KG1 (cell line): ENCODE results near the gene SPTLC3.

Experiments used
- DNase-seq: peaks from one replicate; lab custom pipeline; 2025; lab: John Stamatoyannopoulos, UW

The SPTLC3 gene

DNA sequence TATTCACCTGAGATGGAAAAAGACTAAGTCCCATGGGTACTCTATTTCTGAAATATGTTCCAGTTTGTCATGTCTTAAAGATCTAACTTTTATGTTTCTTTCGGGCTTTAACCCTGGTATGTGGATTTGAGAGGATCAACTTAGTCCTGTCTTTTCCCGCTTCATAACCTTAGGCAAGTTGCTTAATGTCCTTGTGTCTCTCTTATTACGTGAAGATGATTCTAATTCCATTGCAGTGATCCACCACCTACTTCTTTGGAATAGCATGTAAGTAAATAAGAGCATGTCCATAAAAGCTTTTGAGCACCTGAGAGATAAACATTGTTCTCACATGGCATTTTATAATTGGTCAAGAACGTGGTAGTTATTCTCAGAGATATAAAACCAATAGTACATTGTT lies 23.0 kb downstream of the SPTLC3 start:
- no peak for DNase-seq

DNA sequence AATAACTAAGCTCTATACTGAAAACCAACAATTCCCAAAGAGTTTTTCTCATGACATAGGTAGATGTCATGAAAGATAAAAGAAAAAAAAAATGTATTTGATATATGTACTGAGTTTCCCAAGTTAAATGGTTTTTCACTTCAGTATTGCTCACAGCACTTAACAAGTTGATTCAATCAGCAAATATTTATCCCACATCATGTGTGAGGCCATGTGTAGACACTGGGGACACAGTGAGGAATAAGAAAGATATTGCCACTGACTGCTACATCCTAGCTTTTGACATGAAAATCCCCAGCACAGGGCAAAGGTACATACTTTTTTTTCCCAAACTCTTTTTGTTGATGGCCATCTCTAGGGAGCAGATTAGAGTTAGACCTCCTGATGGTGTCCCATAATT lies 25.3 kb downstream of the SPTLC3 start:
- DNase-seq, result no peak

DNA sequence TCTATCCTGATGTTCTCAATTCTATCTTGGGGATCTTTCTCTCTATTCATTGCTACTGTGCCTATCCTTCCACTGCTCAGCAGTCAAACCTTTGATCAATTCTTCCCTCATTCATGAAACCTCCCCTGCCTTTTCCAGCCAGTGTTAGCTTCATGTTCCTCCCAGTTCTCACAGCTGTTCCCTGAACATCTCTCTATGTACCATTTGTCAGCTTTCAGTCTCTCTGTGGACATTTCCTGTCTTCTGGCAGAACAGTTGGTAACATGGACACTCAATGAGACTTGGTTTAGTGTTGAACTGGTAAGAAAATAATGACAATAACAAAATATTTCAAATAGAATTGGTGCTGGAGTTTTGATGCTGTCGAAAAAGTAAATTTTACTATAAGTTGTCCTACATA lies 26.2 kb downstream of the SPTLC3 start:
- no peak for DNase-seq

DNA sequence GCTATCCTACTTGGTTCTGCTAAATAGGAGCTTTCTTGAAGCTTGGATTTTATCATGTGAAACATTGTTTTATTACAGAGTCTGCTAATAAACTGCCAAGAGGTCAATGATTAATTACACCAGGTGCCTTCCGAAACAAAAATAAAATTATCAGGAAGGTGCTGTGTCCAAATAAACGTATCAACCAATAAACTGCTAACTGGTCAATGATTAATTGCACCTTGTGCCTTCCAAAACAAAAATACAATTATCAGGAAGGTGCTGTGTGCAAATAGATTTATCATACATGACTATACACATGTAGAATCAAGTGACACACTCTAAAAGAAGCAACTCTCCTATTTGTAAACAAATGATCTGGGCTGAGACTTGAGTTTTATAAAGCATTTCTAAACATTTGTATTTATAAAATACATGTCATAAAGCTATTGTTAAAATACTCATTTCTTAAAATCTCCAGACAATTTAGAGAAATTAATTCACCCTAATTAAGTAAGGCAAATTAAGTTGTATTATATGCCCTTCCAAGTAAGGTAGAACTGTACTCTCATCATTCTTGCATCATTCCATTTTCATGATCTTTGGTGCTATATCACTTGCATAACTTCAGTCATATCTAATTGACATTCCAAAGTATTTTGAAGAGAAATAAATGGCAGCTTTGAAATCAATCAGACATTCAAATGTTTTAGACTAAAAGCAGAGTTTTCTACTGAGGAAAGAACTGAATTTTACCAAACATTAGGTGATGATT lies 26.8 kb downstream of the SPTLC3 start:
- DNase-seq, result no peak

- DNase-seq, result no peak
Observed at GRCh38 chr20:13037727-13038126, 29.0 kb downstream of the SPTLC3 start.

DNA sequence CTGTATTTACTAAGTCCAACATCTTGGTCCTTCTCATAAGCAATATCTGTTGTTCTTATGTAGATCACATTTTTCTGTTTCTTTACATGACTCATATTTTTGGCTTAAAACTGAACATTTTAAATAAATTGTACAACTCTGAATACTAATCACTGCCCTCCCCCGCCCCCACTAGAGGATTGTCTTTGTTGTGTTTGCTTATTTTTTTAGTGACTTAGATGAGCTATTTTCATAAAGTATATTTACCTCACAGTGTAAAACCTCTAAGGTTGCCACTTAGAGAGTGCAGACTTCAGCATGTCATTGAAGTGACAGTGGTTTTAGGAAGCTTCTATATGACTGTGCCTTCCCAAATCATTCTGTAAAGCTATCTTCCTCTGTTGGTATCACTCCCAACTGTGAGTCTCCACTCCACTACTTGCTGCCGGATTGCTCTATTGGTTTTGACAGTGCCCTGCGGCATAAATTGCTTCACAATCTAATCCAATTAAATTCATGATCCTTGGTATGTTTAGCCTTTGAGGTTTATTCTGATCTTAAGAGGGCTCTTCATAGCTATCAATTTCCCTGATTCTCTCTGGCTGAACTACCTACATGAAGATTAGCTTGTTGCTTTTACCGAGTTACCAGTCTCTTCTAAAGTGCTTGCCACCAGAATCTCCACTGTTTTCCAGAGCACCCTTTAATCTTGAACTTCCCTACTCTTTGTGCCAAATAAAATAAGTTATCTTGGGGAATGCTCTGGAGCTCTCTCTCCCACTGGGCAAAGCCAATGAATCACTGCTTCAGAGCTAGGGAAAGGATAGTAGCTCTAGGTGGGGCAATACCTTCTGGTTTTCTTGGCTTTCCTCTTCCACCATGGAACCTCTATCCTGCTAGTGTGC lies 33.0 kb downstream of the SPTLC3 start:
- DNase-seq, result no peak

DNA sequence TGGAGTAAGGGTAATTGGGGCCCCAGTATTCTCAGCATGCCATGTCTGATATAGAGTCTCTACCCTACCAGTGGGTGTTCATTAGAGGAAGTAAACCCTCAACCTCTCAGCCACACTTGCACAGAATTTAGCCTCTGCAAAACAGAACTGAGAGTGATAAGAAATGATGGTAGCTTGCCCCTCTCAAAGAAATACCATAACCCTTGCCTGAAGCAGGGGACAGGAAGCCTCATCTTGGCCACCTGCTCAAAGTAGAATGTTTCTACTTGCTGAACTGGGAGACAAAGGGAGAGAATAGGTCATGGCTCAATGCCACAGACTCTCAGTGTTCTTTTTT lies 33.7 kb downstream of the SPTLC3 start:
- no peak for DNase-seq

DNA sequence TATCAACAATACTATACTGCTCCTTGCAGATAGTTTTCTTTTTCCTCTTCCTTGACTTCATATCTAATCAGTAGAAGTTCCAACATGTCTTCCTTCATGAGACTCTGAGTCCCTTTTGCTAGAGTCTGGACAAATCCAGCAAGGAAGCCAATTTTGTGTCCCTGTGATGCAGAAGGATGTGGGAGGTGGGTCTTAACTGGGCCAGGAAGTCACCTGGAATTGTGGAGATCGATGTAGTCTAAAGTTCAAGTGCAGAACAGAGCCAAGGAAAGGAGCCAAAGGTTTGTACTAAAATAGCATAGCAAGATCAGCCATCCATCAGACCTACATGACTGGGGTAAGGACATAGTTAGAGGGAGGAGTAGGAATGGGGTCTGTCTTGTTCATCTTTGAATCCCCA lies 37.6 kb downstream of the SPTLC3 start:
- DNase-seq, result no peak

DNA sequence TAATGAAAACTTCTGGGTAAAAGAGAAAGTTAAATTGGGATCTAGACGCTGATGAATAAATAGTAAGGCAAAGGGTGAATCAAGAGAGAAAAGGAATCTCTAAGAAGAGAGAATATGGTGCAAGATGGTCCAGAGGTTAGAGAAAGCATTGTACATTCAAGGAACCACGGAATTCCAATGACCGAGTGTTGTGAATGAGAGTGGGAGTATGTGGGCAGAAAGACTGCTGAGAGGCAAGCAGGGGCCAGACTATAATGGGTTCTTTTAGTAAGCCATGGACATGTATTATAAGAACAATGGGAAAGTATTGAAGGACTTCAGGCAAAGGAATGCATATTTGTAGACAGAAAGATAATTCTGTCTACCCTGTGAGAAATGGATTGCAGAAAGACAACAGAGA lies 45.2 kb downstream of the SPTLC3 start:
- no peak for DNase-seq

- DNase-seq, result no peak
Observed at GRCh38 chr20:13058666-13059389, 50.1 kb downstream of the SPTLC3 start.

- DNase-seq, result no peak
Observed at GRCh38 chr20:13059398-13060136, 50.8 kb downstream of the SPTLC3 start.

GRCh38 chr20:13060327-13060726 lies 51.6 kb downstream of the SPTLC3 start:
- no peak for DNase-seq

- DNase-seq, result no peak
Observed at GRCh38 chr20:13061381-13061780, 52.6 kb downstream of the SPTLC3 start.

DNA sequence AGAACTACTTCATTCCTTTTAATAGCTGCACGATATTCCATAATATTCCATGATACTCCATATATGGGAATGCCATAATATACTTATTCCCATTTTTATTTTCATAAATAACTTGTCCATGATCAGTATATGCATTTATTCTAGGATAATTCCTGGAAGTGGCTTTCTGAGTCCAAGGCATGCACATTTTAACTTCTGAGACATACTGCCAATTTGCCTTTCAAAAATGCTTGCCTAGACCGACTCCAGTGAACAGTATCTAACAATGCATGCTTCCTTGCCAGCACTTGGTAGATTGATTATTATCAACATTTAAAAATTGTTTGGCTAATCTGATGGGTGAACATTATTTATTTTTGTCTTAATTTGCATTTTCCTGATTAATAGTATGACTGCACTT lies 54.0 kb downstream of the SPTLC3 start:
- no peak for DNase-seq

GRCh38 chr20:13068336-13068735 lies 59.6 kb downstream of the SPTLC3 start:
- DNase-seq, result no peak

GRCh38 chr20:13081877-13082276 lies 73.1 kb downstream of the SPTLC3 start:
- DNase-seq, result no peak

- DNase-seq, result no peak
Observed at GRCh38 chr20:13082378-13082777, 73.6 kb downstream of the SPTLC3 start.

DNA sequence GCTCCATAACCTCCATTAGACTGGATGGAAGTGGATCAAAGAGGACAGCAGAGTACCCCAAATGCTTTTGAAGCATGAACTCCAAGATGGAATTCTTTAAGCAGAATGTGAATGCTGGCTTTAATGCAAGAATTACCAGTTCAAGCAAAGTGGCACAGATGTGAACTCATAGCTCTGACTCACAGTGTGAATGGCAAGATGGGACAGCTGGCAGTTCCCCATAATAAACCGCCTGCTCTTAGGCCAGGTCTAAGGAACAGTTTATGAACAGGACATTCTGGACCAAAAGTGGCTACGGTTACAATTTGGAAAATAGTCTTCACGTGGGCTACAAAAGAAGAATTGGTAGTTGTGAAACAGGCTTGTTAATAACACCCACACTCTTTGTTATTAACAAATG lies 76.5 kb downstream of the SPTLC3 start:
- DNase-seq, result no peak

DNA sequence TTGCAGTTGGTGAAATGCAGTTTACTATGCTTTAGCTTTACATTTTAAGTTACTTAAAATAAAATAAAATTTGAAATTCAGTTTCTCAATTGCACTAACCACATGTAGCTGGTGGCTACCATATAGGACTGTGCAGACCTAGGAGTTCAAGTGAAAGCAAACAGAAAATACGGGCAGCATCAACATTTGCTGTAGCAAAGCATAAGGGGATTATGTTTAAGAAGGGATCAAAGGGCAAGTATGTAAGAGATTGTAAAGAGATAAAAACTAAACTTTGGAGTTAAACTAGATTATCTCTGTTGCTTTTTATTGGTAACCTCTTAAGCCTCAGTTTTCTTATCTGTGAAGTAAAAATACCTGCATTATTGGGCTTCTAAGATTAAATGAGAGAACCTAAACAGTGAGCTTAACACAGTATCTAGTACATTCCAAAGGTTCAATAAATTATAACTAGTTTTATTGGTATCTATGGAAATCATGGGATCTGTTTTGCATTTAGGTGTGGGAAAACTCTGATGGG lies 81.2 kb downstream of the SPTLC3 start:
- no peak for DNase-seq

- no peak for DNase-seq
Observed at GRCh38 chr20:13092111-13092510, 83.3 kb downstream of the SPTLC3 start.

- DNase-seq, result no peak
Observed at GRCh38 chr20:13094976-13095375, 86.2 kb downstream of the SPTLC3 start.
